Fibroblast of lung (primary cell): Measurements from ENCODE around the gene ITFG1. TPM values are rescaled to one million over a fixed set of nuclear protein-coding genes. Genes with fewer than 3 reads are reported as not detected.

Experiments used
- DNase-seq, 2 donors: peaks; one replicate each; pipeline versions ENCODE4 v3.0.0 to v3.0.0-alpha.2; 2010; ENCODE audit warnings: low read depth in 2 of 2
- H2AFZ ChIP-seq: 2 replicates; pipeline ENCODE4 v1.5.1; 2012; ENCODE audit warnings: low read length, control low read depth, inconsistent platforms
- H3K27ac ChIP-seq: 2 replicates; pipeline ENCODE4 v1.5.1; 2011; ENCODE audit warnings: low read length, control low read depth; ENCODE audit not compliant: insufficient read depth
- H3K27me3 ChIP-seq: 2 replicates; pipeline ENCODE4 v1.5.1; 2011; ENCODE audit warnings: mild to moderate bottlenecking, low read length; ENCODE audit not compliant: control insufficient read depth, insufficient read depth
- H3K36me3 ChIP-seq: 2 replicates; pipeline ENCODE4 v1.5.1; 2011; ENCODE audit warnings: low read length; ENCODE audit not compliant: control insufficient read depth, insufficient read depth
- H3K4me1 ChIP-seq: 2 replicates; pipeline ENCODE4 v1.5.1; 2011; ENCODE audit warnings: low read length; ENCODE audit not compliant: control insufficient read depth, insufficient read depth; ENCODE audit errors: extremely low read depth
- H3K4me2 ChIP-seq: 2 replicates; pipeline ENCODE4 v1.5.1; 2011; ENCODE audit warnings: low read length, control low read depth; ENCODE audit not compliant: insufficient read depth; ENCODE audit errors: extremely low read depth
- H3K4me3 ChIP-seq, 4 experiments: fragments of 200-600 bp in 1 of 4; sonication (generic) in 1 of 4; replicated peaks in 1 of 4; 2 replicates each; pipeline ENCODE4 v1.5.1; 2011 to 2016; ENCODE audit warnings: low read length in 4 of 4, low read depth in 3 of 4, mild to moderate bottlenecking in 3 of 4, control low read depth in 2 of 4, inconsistent platforms in 1 of 4, mixed read lengths in 1 of 4; ENCODE audit not compliant: insufficient read depth in 1 of 4; ENCODE audit errors: control extremely low read depth in 1 of 4
- H3K79me2 ChIP-seq: 2 replicates; pipeline ENCODE4 v1.5.1; 2012; ENCODE audit warnings: mild to moderate bottlenecking, low read length, inconsistent platforms; ENCODE audit not compliant: control insufficient read depth, insufficient read depth
- H3K9ac ChIP-seq: 2 replicates; pipeline ENCODE4 v1.5.1; 2011; ENCODE audit warnings: mild to moderate bottlenecking, low read length, control low read depth; ENCODE audit not compliant: insufficient read depth
- H3K9me3 ChIP-seq: 2 replicates; pipeline ENCODE4 v1.5.1; 2012; ENCODE audit warnings: low read depth, low read length; ENCODE audit not compliant: control insufficient read depth, insufficient read depth
- H4K20me1 ChIP-seq: 2 replicates; pipeline ENCODE4 v1.5.1; 2011; ENCODE audit warnings: low read length; ENCODE audit not compliant: control insufficient read depth, insufficient read depth; ENCODE audit errors: extremely low read depth
- EZH2 ChIP-seq: IDR thresholded peaks from 2 replicates; pipeline ENCODE4 v1.5.1; 2012; ENCODE audit warnings: low read length, control low read depth, mild to moderate bottlenecking; ENCODE audit errors: missing control alignments
- polyA plus RNA-seq, 2 donors: library from polyadenylated mRNA; depleted of rRNA in 1 of 2; stranded (reverse) in 1 of 2; unstranded in 1 of 2; fragments of >200 nt; gene quantifications; 2 replicates each; pipeline ENCODE4 v1.2.1, GENCODE V29; 2011 to 2012; ENCODE audit warnings: missing spikeins in 1 of 2
- total RNA-seq: library from RNA; depleted of rRNA; stranded (reverse); fragments of >200 nt; gene quantifications from 2 replicates; pipeline ENCODE4 v1.2.1, GENCODE V29; 2014
- TF ChIP-seq, protein P1 (sequence below), 2 donors: IDR thresholded peaks in 1 of 2; conservative IDR thresholded peaks in 1 of 2; 1 replicate in 1 of 2; 2 replicates in 1 of 2; pipeline ENCODE4 v1.5.1; 2011 to 2012; ENCODE audit warnings: low read length in 2 of 2, control low read depth in 1 of 2, inconsistent platforms in 1 of 2, low read depth in 1 of 2, mild to moderate bottlenecking in 1 of 2

ITFG1 gene
- total and polyA plus RNA-seq, 2 donors (not counting 1 experiment from before 2014, with no cell fraction given), result 96.1 to 111 TPM

GRCh38 chr16:47492428-47493377 lies 31.8 kb upstream of the ITFG1 start:
- H3K36me3 ChIP-seq, result no peaks in the 10 kb centered on the region
- peaks cover 2% of the 10 kb centered on the region for H3K79me2 ChIP-seq
- DNase-seq, result peak in 1 of 2 donors; percentile 39
- no peak overlapping the region for H3K9ac ChIP-seq
- H2AFZ ChIP-seq, result peak overlapping the region; percentile 22
- no peaks in the 10 kb centered on the region for H3K4me1 ChIP-seq
- peak overlapping the region; percentile 40 for H3K4me2 ChIP-seq
- no peaks in the 10 kb centered on the region for H3K27me3 ChIP-seq
- no peaks in the 10 kb centered on the region for H4K20me1 ChIP-seq
- H3K27ac ChIP-seq, result peak overlapping the region; percentile 38
- TF ChIP-seq, protein P1, sequence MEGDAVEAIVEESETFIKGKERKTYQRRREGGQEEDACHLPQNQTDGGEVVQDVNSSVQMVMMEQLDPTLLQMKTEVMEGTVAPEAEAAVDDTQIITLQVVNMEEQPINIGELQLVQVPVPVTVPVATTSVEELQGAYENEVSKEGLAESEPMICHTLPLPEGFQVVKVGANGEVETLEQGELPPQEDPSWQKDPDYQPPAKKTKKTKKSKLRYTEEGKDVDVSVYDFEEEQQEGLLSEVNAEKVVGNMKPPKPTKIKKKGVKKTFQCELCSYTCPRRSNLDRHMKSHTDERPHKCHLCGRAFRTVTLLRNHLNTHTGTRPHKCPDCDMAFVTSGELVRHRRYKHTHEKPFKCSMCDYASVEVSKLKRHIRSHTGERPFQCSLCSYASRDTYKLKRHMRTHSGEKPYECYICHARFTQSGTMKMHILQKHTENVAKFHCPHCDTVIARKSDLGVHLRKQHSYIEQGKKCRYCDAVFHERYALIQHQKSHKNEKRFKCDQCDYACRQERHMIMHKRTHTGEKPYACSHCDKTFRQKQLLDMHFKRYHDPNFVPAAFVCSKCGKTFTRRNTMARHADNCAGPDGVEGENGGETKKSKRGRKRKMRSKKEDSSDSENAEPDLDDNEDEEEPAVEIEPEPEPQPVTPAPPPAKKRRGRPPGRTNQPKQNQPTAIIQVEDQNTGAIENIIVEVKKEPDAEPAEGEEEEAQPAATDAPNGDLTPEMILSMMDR (conservative IDR thresholded peaks at IDR 0.05 in 1 of 2, IDR thresholded peaks at IDR 0.05 in 1 of 2; ENCODE audit: low read depth in 1 of 2, low read length in 2 of 2), result no peak
- no peak for TF ChIP-seq EZH2
- H3K4me3 ChIP-seq, result no peak overlapping the region
- no peaks in the 10 kb centered on the region for H3K9me3 ChIP-seq

- Histone ChIP-seq H3K79me2 (peaks cover 2% of the 10 kb centered on the region), H2AFZ (no peak overlapping the region), H3K36me3 (no peaks in the 10 kb centered on the region), H3K27ac (no peak overlapping the region), H3K4me1 (no peaks in the 10 kb centered on the region), H4K20me1 (no peaks in the 10 kb centered on the region), H3K9me3 (no peaks in the 10 kb centered on the region), H3K4me2 (no peak overlapping the region), H3K4me3 (no peak overlapping the region), H3K9ac (no peak overlapping the region), H3K27me3 (no peaks in the 10 kb centered on the region)
- no peak for DNase-seq
- no peak for TF ChIP-seq EZH2
- TF ChIP-seq, protein P1 (conservative IDR thresholded peaks at IDR 0.05 in 1 of 2, IDR thresholded peaks at IDR 0.05 in 1 of 2; ENCODE audit: low read depth in 1 of 2, low read length in 2 of 2), result no peak
Measured at GRCh38 chr16:47492036-47492427, 31.2 kb upstream of the ITFG1 start.

DNA sequence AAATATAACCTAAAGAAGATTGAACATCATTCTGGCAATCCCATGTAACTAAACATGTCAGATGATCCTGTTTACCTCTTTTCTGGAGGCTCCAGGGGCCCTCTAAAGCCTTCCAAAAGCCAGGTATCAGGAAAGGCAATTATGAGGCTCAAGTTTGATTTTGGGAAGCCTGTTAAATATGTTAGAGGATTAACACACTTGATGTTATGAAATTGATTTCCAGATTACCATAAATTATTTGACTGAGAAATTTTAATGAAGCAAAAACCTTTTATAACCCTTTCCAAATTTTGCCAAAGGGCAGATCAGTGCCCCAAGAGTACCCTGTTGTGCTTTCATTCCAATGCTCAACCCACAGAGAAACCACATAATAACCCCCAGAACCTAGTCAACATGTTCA lies 29.6 kb upstream of the ITFG1 start:
- Histone ChIP-seq H3K27me3 (no peaks in the 10 kb centered on the region), H3K79me2 (peaks cover 2% of the 10 kb centered on the region), H3K9me3 (no peaks in the 10 kb centered on the region), H3K4me3 (no peak overlapping the region), H3K36me3 (no peaks in the 10 kb centered on the region), H4K20me1 (no peaks in the 10 kb centered on the region), H2AFZ (no peak overlapping the region), H3K27ac (no peak overlapping the region), H3K9ac (no peak overlapping the region), H3K4me1 (no peaks in the 10 kb centered on the region), H3K4me2 (no peak overlapping the region)
- no peak for TF ChIP-seq EZH2
- TF ChIP-seq, protein P1 (conservative IDR thresholded peaks at IDR 0.05 in 1 of 2, IDR thresholded peaks at IDR 0.05 in 1 of 2; ENCODE audit: low read depth in 1 of 2, low read length in 2 of 2), result no peak
- DNase-seq, result no peak
